Sigmoid colon (tissue), 4 donors: Measurements from ENCODE around the gene GALNT17.

Experiments used
- EP300 ChIP-seq, 4 donors: sonication (generic); formaldehyde crosslinking; IDR thresholded peaks; one replicate each; pipeline ENCODE4 v1.6.1; 2017; ENCODE audit warnings: antibody characterized with exemption in 4 of 4
- TF ChIP-seq, protein P1 (sequence below), 4 experiments: fragments of 450-650 bp in 3 of 4; fragments of 200-600 bp in 1 of 4; IDR thresholded peaks; one replicate each; pipeline ENCODE4 v1.5.1; 2016 to 2019; ENCODE audit warnings: antibody characterized with exemption in 4 of 4, mild to moderate bottlenecking in 3 of 4, moderate library complexity in 2 of 4

GRCh38 chr7:71659622-71660021, 527.7 kb downstream of the GALNT17 start:
- TF ChIP-seq EP300 (IDR thresholded peaks at IDR 0.05) = no peak
- TF ChIP-seq, protein P1, sequence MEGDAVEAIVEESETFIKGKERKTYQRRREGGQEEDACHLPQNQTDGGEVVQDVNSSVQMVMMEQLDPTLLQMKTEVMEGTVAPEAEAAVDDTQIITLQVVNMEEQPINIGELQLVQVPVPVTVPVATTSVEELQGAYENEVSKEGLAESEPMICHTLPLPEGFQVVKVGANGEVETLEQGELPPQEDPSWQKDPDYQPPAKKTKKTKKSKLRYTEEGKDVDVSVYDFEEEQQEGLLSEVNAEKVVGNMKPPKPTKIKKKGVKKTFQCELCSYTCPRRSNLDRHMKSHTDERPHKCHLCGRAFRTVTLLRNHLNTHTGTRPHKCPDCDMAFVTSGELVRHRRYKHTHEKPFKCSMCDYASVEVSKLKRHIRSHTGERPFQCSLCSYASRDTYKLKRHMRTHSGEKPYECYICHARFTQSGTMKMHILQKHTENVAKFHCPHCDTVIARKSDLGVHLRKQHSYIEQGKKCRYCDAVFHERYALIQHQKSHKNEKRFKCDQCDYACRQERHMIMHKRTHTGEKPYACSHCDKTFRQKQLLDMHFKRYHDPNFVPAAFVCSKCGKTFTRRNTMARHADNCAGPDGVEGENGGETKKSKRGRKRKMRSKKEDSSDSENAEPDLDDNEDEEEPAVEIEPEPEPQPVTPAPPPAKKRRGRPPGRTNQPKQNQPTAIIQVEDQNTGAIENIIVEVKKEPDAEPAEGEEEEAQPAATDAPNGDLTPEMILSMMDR (IDR thresholded peaks at IDR 0.05) = no peak
